ENCODE results near the gene SPOCD1.

- TF ChIP-seq CTCF (conservative IDR thresholded peaks at IDR 0.05): no peak
- no peak for TF ChIP-seq EZH2 (IDR thresholded peaks at IDR 0.05; ENCODE audit: low read depth)
Observed at GRCh38 chr1:31793086-31793485, 22.7 kb downstream of the SPOCD1 start.
